ENCODE data around the gene CLCN7. TPM values are rescaled to one million over a fixed set of nuclear protein-coding genes. Genes with fewer than 3 reads are reported as not detected.

CLCN7 gene
- polyA plus RNA-seq, 1 donor from 2014 or later, result 102 TPM

- Mint-ChIP-seq H3K27ac (no peak overlapping the region), H3K36me3 (no peaks in the 10 kb centered on the region), H3K4me1 (no peaks in the 10 kb centered on the region), H3K4me3 (no peak overlapping the region), H3K27me3 (no peaks in the 10 kb centered on the region), H3K9me3 (no peaks in the 10 kb centered on the region)
Observed at GRCh38 chr16:1506494-1507213, 31.8 kb upstream of the CLCN7 start.

- no peaks in the 10 kb centered on the region for H3K9me3 Mint-ChIP-seq
- no peak overlapping the region for H3K4me3 Mint-ChIP-seq
- H3K4me1 Mint-ChIP-seq, result no peaks in the 10 kb centered on the region
- no peak overlapping the region for H3K27ac Mint-ChIP-seq
- no peaks in the 10 kb centered on the region for H3K27me3 Mint-ChIP-seq
- no peaks in the 10 kb centered on the region for H3K36me3 Mint-ChIP-seq
Observed at GRCh38 chr16:1505912-1506311, 31.1 kb upstream of the CLCN7 start.

- Mint-ChIP-seq H3K36me3 (no peaks in the 10 kb centered on the region), H3K4me3 (no peak overlapping the region), H3K4me1 (no peaks in the 10 kb centered on the region)
Observed at GRCh38 chr16:1505073-1505844, 30.4 kb upstream of the CLCN7 start.

GRCh38 chr16:1503110-1503955 is 28.5 kb upstream of the CLCN7 start:
- Mint-ChIP-seq H3K36me3 (peaks cover 3% of the 10 kb centered on the region), H3K27ac (peak overlapping the region in 1 of 3 donors; percentile 53), H3K9me3 (no peaks in the 10 kb centered on the region), H3K27me3 (no peaks in the 10 kb centered on the region), H3K4me1 (no peaks in the 10 kb centered on the region), H3K4me3 (no peak overlapping the region)

More at GRCh38 chr16:1505073-1505844, 30.4 kb upstream of the CLCN7 start:
- no peaks in the 10 kb centered on the region for H3K9me3 Mint-ChIP-seq
- no peak overlapping the region for H3K27ac Mint-ChIP-seq
- H3K27me3 Mint-ChIP-seq, result no peaks in the 10 kb centered on the region

GRCh38 chr16:1502092-1503004 is 27.5 kb upstream of the CLCN7 start:
- no peaks in the 10 kb centered on the region for H3K9me3 Mint-ChIP-seq
- H3K4me1 Mint-ChIP-seq, result no peaks in the 10 kb centered on the region
- no peak overlapping the region for H3K4me3 Mint-ChIP-seq
- no peaks in the 10 kb centered on the region for H3K27me3 Mint-ChIP-seq
- H3K36me3 Mint-ChIP-seq, result peaks cover 3% of the 10 kb centered on the region
- H3K27ac Mint-ChIP-seq, result no peak overlapping the region

- Mint-ChIP-seq H3K4me3 (no peak overlapping the region), H3K36me3 (peaks cover 3% of the 10 kb centered on the region), H3K4me1 (no peaks in the 10 kb centered on the region), H3K9me3 (no peaks in the 10 kb centered on the region), H3K27ac (no peak overlapping the region), H3K27me3 (no peaks in the 10 kb centered on the region)
Observed at GRCh38 chr16:1501630-1502029, 26.8 kb upstream of the CLCN7 start.

GRCh38 chr16:1500465-1501150 is 25.8 kb upstream of the CLCN7 start:
- Mint-ChIP-seq H3K27ac (no peak overlapping the region), H3K4me1 (no peaks in the 10 kb centered on the region), H3K27me3 (no peaks in the 10 kb centered on the region), H3K36me3 (peaks cover 3% of the 10 kb centered on the region), H3K4me3 (no peak overlapping the region), H3K9me3 (no peaks in the 10 kb centered on the region)

GRCh38 chr16:1499756-1500464 is 25.1 kb upstream of the CLCN7 start:
- Mint-ChIP-seq H3K9me3 (no peaks in the 10 kb centered on the region), H3K36me3 (peaks cover 3% of the 10 kb centered on the region), H3K4me3 (no peak overlapping the region), H3K27me3 (no peaks in the 10 kb centered on the region), H3K27ac (no peak overlapping the region), H3K4me1 (no peaks in the 10 kb centered on the region)

- Mint-ChIP-seq H3K36me3 (peaks cover 3% of the 10 kb centered on the region), H3K27ac (no peak overlapping the region), H3K4me3 (no peak overlapping the region), H3K9me3 (no peaks in the 10 kb centered on the region), H3K27me3 (no peaks in the 10 kb centered on the region), H3K4me1 (peaks cover 0 to 4% (median 1%) of the 10 kb centered on the region in 3 donors)
Observed at GRCh38 chr16:1498899-1499676, 24.3 kb upstream of the CLCN7 start.

GRCh38 chr16:1497014-1497598 is 22.3 kb upstream of the CLCN7 start:
- peaks cover 4% of the 10 kb centered on the region for H3K36me3 Mint-ChIP-seq
- peaks cover 9 to 12% (median 10%) of the 10 kb centered on the region in 3 donors for H3K4me1 Mint-ChIP-seq
- H3K4me3 Mint-ChIP-seq, result no peak overlapping the region
- no peaks in the 10 kb centered on the region for H3K9me3 Mint-ChIP-seq
- no peak overlapping the region for H3K27ac Mint-ChIP-seq
- H3K27me3 Mint-ChIP-seq, result no peaks in the 10 kb centered on the region

GRCh38 chr16:1496464-1496863 is 21.6 kb upstream of the CLCN7 start:
- no peaks in the 10 kb centered on the region for H3K27me3 Mint-ChIP-seq
- H3K36me3 Mint-ChIP-seq, result peaks cover 4% of the 10 kb centered on the region
- no peaks in the 10 kb centered on the region for H3K9me3 Mint-ChIP-seq
- H3K27ac Mint-ChIP-seq, result no peak overlapping the region
- peak overlapping the region in 2 of 4 donors; percentile 66 to 74 for H3K4me3 Mint-ChIP-seq
- H3K4me1 Mint-ChIP-seq, result peaks cover 9 to 12% (median 10%) of the 10 kb centered on the region in 3 donors

GRCh38 chr16:1495889-1496262 is 21.0 kb upstream of the CLCN7 start:
- Mint-ChIP-seq H3K27ac (no peak overlapping the region), H3K9me3 (no peaks in the 10 kb centered on the region), H3K27me3 (no peaks in the 10 kb centered on the region), H3K4me1 (peaks cover 9 to 12% (median 10%) of the 10 kb centered on the region in 3 donors), H3K36me3 (peaks cover 4% of the 10 kb centered on the region), H3K4me3 (peak overlapping the region in 2 of 4 donors; percentile 20 to 43)
